ENCODE measurements around the gene DDRGK1.

GRCh38 chr20:3235666-3236324, 31.3 kb upstream of the DDRGK1 start:
- no peak for TF ChIP-seq CTCF (IDR thresholded peaks at IDR 0.05)
- no peak for TF ChIP-seq ZFX (IDR thresholded peaks at IDR 0.05; ENCODE audit: borderline replicate concordance)

Data from 22Rv1 (cell line).